Endometrium (tissue), 2 donors: ENCODE results near the gene OR4F15.

Experiments
- FAIRE-seq: peaks from 2 replicates; lab custom pipeline; 2012; peaks lifted over from hg19 to GRCh38; lab: Jason Lieb, UNC
- donor health status: control.
- donor health status: control.

The OR4F15 gene

DNA sequence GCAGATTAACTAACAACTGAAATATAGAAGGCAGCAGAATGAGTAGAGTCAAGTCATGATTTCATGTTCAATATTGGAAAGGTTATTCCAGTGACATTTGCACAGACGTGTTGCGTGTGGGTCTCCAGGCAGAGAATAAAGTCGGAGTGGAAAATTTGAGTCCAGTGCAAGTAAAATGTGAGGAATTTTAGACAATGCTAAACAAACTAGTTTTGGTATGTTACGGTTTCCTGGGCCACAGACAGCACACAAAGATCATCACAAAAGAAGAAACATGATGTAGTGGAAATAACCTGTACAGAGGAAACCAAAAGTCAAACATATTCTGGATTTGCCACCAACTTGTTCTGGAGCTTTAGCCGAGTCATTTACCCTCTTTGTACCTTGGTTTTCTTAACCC lies 8.3 kb upstream of the OR4F15 start:
- FAIRE-seq, result no peak

DNA sequence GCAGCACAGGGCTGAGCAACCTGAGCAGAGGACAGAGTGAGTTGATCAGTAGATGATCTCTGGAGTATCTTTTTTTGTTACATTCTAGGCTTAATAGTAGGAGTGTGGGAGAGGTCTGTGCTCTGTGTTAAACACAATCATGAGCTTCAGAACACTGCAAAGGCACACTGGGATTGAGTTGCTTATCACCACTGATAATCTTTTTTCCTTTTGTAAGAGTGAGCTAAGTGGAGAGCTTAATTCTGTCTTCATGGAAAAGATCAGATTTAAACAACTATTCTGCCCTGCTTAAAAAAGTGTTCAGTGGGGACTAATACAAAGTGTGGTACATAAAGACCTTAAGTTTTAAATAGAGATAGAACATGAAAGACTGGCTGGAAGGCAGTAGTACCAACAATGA lies 7.6 kb upstream of the OR4F15 start:
- no peak for FAIRE-seq

DNA sequence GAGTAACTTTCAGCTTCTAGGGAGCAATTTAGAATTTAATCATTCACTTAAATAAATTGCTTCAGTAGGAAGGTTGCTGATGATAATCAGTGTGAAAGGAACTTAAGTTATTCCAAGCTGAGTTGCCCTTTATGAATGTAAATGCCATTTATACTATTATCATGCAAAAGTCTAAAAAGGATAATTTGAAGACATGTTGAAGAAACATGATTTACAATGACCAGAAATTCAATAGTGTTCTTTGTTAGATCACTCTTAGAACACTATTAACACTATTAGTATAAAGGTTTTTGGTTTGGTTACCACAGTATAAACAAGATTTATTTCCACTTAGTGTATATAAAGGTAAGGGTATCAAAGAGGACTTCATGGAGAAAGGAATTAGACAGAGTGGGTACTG lies 7.1 kb upstream of the OR4F15 start:
- no peak for FAIRE-seq

DNA sequence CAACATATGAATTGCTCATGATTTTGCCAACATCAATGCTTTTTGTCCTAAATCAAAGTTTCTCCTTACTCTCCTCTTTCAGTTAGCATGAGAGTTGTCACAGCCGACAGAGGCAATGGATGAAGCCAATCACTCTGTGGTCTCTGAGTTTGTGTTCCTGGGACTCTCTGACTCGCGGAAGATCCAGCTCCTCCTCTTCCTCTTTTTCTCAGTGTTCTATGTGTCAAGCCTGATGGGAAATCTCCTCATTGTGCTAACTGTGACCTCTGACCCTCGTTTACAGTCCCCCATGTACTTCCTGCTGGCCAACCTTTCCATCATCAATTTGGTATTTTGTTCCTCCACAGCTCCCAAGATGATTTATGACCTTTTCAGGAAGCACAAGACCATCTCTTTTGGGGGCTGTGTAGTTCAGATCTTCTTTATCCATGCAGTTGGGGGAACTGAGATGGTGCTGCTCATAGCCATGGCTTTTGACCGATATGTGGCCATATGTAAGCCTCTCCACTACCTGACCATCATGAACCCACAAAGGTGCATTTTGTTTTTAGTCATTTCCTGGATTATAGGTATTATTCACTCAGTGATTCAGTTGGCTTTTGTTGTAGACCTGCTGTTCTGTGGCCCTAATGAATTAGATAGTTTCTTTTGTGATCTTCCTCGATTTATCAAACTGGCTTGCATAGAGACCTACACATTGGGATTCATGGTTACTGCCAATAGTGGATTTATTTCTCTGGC lies 6.2 kb upstream of the OR4F15 start:
- FAIRE-seq, result no peak

DNA sequence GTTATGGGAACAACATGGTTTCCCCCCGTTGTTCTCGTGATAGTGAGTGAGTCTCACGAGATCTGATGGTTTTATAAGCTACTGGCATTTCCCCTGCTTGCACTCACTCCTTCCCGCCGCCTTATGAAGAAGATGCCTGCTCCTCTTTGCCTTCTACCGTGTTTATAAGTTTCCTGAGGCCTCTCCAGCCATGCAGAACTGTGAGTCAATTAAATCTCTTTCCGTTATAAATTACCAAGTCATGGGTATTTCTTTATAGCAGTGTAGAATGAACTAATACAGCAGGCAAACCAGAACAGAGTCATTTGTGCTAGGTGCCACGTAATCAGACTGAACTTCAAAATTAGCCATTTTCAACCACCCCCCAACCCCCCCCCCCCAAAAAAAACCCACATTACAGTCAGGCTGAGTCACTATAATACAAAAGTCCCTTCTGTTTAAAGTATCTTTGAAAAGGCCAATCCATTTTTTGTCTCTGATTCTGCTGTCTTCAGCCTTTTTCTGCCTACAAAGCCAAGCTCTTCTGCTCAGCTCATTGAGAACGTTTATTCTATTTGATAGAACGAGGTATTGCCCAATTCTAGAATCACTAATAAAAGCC lies 4.6 kb upstream of the OR4F15 start:
- no peak for FAIRE-seq

DNA sequence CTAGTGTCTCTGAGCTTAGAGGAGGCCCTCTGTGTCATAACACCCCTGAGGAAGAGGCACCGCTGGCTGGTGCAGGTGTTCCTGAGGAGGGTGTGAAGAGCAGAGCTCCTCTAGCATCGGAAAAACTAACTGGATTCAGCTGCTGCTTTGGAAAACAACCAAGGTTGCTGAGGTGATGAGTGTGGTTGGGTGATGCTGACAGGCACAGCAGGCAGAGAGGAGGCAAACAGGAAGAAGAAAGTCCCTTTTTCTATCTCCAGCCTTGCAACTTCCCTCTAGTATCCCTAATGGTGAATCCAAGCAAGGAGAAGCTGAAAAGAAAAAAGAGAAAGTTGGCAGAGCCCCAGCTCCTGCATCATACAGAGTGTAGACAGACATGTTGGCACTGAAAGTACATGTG lies 3.8 kb upstream of the OR4F15 start:
- no peak for FAIRE-seq

DNA sequence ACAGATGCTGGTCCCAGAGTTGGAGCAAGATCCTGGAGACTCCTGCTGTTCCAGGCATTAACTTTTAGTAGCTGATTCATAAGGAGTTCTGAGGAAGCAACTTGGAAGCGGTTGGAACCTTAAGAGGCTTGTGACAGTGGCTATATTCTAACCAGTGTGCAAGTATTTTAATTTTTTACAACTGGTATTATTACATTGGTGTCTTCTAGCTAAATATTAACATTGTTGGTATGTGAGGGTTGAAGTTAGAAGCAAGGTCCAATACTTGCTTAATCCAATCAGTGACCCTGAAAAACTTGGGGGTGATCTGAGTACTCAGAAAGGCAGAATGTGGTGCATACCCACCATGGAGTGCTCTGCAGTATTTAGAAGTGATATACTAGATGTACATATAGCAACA lies 1.5 kb upstream of the OR4F15 start:
- no peak for FAIRE-seq

DNA sequence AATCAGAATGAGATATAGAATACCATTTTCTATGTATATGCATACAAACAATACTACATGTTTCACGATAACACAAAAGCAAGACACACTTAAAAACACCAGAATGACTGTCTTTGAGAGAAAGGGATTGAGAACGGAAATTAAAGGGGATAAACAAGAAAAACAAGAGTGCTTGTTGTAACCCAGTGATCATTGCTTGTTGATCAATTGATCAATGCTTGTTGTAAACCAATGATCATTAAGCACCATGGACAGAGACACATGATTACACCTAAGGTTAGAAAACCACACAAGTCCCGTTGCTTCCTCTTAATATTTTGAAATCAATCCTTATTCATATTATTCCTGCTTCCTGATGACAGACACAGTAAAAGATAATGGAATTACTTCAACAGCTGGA lies 1.1 kb upstream of the OR4F15 start:
- no peak for FAIRE-seq

DNA sequence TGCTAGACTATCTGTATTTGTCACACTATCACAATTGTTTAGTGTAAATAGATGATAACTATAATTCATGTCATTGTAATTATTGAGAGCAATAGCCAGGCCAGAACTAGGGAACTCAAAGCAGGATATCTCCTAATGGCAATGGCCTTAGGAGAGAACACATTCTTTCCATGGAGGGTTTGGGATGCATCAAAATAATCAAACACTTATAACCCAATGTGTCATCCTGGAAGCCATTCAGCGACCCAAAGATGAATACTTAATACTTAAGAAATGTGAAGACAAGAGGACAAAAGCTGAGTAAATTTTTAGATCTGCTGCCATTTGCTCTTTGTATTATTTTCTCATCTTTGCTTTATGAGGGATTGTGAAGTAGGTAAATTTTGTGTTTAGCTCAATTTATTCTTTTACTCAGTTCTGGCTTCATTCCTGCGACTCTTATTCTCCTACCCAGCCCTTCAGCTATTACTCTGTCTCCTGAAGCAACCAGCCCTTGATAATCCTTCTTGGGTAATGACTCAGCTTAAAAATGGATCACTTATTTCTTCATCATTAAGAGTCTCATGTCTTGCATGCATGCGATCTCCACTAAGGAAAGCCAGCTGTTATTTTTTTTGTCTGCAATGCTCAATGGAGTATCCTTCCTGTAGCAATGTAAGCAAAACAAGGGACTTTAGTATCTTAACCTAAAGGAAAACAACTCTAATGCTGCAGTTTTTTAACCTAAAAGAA lies 2.0 kb downstream of the OR4F15 start:
- FAIRE-seq, result no peak

DNA sequence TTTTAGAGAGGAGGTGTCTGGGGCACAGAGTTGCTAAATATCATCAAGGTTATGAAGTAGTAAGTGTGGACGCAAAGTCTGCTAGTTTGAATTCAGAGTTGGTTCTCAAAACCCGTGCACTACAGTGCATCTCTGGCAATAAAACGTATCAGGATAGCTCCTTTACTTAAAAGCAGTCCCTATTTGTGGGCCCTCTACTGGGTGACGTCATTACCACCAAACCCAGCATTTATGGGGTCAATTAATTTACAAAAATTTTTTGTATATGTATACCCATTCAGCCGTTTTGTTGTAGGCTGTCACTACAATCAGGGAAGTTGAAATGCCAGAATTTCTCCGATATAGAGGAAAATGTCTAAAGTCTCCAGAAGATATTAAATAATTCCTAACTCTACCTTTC lies 8.8 kb downstream of the OR4F15 start:
- FAIRE-seq, result no peak

DNA sequence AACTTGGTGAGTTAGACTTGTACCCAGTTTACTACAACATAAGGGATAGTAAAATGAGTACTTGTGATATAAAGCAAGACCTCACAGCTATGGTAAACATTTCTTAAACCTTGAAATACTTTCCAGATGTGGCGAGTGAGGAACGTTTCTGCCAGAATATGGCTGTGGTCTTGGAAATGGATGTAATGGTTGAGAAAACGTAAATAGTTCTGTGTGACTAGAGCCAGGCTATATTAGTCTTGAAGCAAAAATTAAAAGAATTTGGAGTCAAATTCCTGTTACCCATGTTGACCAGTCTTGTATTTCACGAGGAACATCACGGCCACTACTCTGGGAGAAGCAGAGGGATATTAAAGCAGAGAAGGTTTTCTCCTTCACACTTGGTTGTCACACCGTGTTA lies 15.3 kb downstream of the OR4F15 start:
- FAIRE-seq, result no peak

DNA sequence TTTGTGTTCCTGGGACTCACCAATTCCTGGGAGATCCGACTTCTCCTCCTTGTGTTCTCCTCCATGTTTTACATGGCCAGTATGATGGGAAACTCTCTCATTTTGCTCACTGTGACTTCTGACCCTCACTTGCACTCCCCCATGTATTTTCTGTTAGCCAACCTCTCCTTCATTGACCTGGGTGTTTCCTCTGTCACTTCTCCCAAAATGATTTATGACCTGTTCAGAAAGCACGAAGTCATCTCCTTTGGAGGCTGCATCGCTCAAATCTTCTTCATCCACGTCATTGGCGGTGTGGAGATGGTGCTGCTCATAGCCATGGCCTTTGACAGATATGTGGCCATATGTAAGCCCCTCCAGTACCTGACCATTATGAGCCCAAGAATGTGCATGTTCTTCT lies 16.8 kb downstream of the OR4F15 start:
- no peak for FAIRE-seq

DNA sequence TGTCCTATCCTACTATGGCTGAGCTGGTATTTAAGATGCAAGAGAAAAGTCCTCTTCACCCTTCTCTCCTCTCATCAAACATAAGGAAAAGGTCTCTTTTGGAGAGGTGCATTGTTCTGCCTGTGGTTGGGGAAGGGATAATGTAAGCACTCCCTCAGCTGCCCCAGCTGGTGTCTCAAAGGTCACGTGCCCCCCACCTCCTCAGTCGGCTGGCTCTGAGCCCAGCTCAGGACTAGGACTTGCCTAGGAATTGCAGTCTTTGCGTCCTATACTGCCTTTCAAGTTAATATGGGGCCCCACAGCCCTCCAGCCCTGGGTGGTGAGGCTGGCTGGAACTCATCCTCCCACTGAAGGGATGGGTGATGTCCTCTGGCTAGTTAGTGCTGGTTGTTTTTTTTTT lies 29.7 kb downstream of the OR4F15 start:
- FAIRE-seq, result no peak

DNA sequence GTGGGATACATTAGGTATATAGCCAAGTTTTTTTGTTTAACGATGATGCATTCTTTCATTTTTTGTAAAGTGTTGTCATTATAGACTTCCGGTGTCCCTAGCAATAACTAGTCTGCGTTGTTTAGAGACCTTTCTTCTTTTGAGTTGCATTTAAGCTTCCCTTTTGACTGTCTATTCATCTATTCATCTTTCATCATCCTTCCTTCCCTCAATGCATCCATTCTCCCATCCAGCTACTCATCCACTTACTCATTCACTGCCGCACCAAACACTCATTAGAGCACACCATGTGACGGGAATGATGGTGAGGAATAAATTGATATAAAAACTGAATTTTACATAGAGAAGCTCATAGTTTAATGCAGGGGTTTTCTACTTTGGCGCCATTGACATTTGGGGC lies 32.9 kb downstream of the OR4F15 start:
- no peak for FAIRE-seq

DNA sequence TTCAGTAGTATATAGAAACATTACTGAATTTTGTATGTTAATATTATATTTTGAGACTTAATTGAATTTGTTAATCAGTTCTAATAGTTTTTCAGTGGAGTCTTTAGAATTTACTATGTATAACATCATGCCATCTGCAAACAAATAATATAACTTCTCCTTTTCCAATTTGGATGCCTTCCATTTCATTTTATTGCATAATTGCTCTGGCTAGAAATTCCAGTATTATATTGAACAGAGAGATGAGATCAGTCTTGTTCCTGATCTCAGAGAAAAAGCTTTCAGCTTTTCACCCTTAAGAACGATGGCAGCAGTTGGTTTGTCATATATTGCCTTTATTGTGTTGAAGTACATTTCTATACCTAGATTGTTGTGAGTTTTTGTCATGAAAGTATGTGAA lies 40.4 kb downstream of the OR4F15 start:
- FAIRE-seq, result no peak
